Measurements from ENCODE around the gene UNC93B1. TPM values are rescaled to one million over a fixed set of nuclear protein-coding genes. Genes with fewer than 3 reads are reported as not detected.

UNC93B1 gene
- polyA plus RNA-seq, 1 experiment: 11.3 TPM

DNA sequence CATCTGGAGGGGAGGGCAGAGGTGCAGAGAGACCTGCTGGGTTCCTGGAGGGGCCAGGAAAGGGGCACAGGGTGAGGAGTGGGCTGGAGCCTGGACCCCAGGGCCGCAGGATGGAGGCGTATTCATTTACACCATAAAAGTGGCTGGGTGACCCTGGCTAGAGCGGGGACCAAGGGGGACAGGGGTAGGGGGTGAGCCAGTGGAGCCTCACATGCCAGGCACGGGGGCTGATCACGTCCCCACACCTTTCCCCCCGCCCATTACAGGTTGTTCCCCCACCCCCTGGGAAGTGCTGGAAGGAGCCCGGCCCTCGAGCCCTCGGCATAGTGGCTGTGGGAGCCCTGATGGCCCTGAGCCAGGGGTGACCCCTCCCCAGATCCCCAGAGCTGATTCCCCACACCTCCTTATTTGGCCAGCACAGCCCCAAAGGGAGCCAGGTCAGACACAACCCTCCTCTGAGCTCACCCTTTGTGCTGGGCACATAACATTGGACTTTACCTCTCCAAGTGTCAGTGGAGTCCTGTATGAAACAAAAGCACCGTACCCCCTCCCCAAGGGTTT is 35.7 kb upstream of the UNC93B1 start:
- Histone ChIP-seq H3K4me3 (ENCODE audit: low read depth, low read length) (peak overlapping the region; percentile 70), H3K9me3 (ENCODE audit: control insufficient read depth, insufficient read depth, low read length) (no peaks in the 10 kb centered on the region; the same call in 1 of the 2 replicates), H3K27me3 (ENCODE audit: control insufficient read depth, insufficient read depth, low read length) (no peaks in the 10 kb centered on the region), H3K27ac (ENCODE audit: low read depth, low read length) (peak overlapping the region; percentile 81)
- no peak for TF ChIP-seq CTCF (IDR thresholded peaks at IDR 0.05; ENCODE audit: low read depth, low read length)
- CTCF ChIA-PET: no interaction called here
- POLR2A ChIA-PET: interaction anchor here (0.9 to 1.1 kb wide), 2 partner anchors 12 to 29 kb away, joined by 3 read pairs; partner anchors contain the start of gene ALDH3B1
- no peak for DNase-seq (ENCODE audit: low read depth, low spot score)

DNA sequence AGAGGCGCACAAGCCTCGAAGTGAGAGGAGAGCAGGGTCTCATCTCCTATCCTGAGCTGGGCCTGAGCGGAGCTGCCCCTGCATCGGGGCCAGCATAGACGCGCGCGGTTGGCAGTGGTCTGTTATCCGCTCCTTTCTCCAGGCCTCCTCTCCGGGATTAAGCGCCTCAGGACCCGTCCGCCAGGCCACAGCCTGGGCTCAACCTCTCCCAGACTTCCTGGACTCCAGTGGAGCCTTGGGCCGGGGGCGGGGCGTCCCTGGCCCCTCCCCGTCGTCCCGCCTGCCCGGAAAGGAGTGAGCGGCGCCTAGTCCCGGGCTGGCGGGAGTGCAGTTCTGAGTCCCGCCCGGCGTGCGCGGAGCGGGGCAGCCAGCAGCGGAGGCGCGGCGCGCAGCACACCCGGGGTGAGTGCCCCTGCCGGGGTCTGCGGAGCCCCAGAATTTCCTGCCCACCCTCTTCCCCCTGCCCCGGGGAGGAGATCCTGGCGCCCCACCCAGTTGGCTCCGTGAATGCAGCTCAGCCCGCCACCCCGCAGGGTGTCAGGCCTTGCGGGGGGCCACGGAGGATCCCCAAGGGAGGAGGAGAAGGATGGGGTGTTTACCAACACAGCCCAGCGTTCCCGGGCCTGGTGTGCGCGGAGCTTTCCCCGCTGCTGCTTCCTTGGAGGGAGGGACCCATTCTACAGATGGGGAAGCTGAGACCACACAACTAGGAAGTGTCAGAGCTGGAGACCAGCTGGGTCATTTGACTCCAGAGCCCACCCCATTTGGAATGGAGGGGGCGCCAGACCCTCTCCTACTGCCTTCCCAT is 35.0 kb upstream of the UNC93B1 start, which contains the start of gene TCIRG1:
TCIRG1 (plus strand) TSS at position 308 of the 808 bp plus-strand sequence. CDS start 2,247 bp downstream, outside the sequence.
- POLR2A ChIA-PET: interaction anchor here (1.0 to 2.0 kb wide), 2 partner anchors 9 to 233 kb away, joined by 3 to 5 read pairs; partner anchors contain the start of genes C11orf24 and NDUFS8

DNA sequence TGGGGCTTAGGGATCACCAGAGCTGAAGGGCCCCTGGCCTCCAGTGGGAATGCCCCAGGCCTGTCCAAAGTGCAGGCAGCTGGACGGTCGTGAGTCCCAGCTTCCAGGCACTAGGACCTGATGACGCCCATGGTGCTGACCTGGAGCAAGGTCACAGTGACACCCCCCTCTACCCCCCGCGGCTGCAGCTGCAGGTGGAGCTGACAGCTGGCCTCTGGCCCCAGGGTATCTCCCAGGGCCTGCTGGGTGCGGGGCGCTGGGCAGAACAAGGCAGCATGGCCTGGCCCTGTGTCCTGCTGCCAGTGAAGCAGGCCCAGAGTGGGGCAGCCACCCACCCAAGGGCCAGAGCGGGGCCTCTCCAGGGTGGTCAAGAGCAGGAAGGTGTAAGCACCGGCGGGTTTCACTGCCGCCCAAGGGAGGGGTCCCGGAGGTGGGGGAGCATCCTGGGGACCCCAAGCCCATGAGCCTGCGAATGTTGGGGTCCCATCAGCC is 34.4 kb upstream of the UNC93B1 start:
- ChIA-PET POLR2A (interaction anchor here (1.0 to 2.0 kb wide), 2 partner anchors 8 to 234 kb away, joined by 3 to 5 read pairs; partner anchors contain the start of genes C11orf24 and NDUFS8), CTCF (interaction anchor here (0.6 kb wide), 1 partner anchor 29 kb away, joined by 3 read pairs; no protein-coding TSS in a partner anchor)
- peak overlapping the region; percentile 70 for H3K4me3 ChIP-seq (ENCODE audit: low read depth, low read length)
- no peaks in the 10 kb centered on the region; the same call in 1 of the 2 replicates for H3K9me3 ChIP-seq (ENCODE audit: control insufficient read depth, insufficient read depth, low read length)
- no peaks in the 10 kb centered on the region for H3K27me3 ChIP-seq (ENCODE audit: control insufficient read depth, insufficient read depth, low read length)
- TF ChIP-seq CTCF (IDR thresholded peaks at IDR 0.05; ENCODE audit: low read depth, low read length): no peak
- peak overlapping the region; percentile 68 for H3K27ac ChIP-seq (ENCODE audit: low read depth, low read length)
- DNase-seq (ENCODE audit: low read depth, low spot score): no peak

More for the DNA sequence above, 35.0 kb upstream of the UNC93B1 start, which contains the start of gene TCIRG1:
- Histone ChIP-seq H3K27ac (ENCODE audit: low read depth, low read length) (peak within 1 kb of the TSS; percentile 81), H3K27me3 (ENCODE audit: control insufficient read depth, insufficient read depth, low read length) (no peaks in the 10 kb centered on the region), H3K4me3 (ENCODE audit: low read depth, low read length) (peak within 1 kb of the TSS; percentile 70), H3K9me3 (ENCODE audit: control insufficient read depth, insufficient read depth, low read length) (no peaks in the 10 kb centered on the region; the same call in 1 of the 2 replicates)
- DNase-seq (ENCODE audit: low read depth, low spot score): no peak
- TF ChIP-seq CTCF (IDR thresholded peaks at IDR 0.05; ENCODE audit: low read depth, low read length): no peak
- CTCF ChIA-PET: interaction anchor here (0.6 kb wide), 1 partner anchor 29 kb away, joined by 3 read pairs; no protein-coding TSS in a partner anchor

- ChIA-PET POLR2A (interaction anchor here (1.0 to 2.0 kb wide), 2 partner anchors 8 to 234 kb away, joined by 3 to 5 read pairs; partner anchors contain the start of genes C11orf24 and NDUFS8), CTCF (no interaction called here)
- no peak for DNase-seq (ENCODE audit: low read depth, low spot score)
- Histone ChIP-seq H3K27ac (ENCODE audit: low read depth, low read length) (no peak overlapping the region), H3K9me3 (ENCODE audit: control insufficient read depth, insufficient read depth, low read length) (no peaks in the 10 kb centered on the region; the same call in 1 of the 2 replicates), H3K27me3 (ENCODE audit: control insufficient read depth, insufficient read depth, low read length) (no peaks in the 10 kb centered on the region), H3K4me3 (ENCODE audit: low read depth, low read length) (no peak overlapping the region)
- no peak for TF ChIP-seq CTCF (IDR thresholded peaks at IDR 0.05; ENCODE audit: low read depth, low read length)
Measured at GRCh38 chr11:68037411-68038225, 33.7 kb upstream of the UNC93B1 start.

Data from AG04450 (cell line).